Gastroesophageal sphincter (tissue), 3 donors: ENCODE results near the gene RFX3.

Experiments
- EP300 ChIP-seq: sonication (generic); formaldehyde crosslinking; IDR thresholded peaks from one replicate; pipeline ENCODE4 v1.6.1; 2017; ENCODE audit warnings: antibody characterized with exemption, mild to moderate bottlenecking
- POLR2A ChIP-seq, 2 donors: fragments of 450-650 bp; IDR thresholded peaks; one replicate each; pipeline ENCODE4 v1.6.1; 2017; ENCODE audit warnings: antibody characterized with exemption in 2 of 2, mild to moderate bottlenecking in 2 of 2, moderate library complexity in 1 of 2
- TF ChIP-seq, protein P1 (sequence below), 4 experiments: fragments of 200-600 bp in 2 of 4; fragments of 450-650 bp in 2 of 4; sonication (generic) in 1 of 4; IDR thresholded peaks; one replicate each; pipeline ENCODE4 v1.5.1; 2017 to 2019; ENCODE audit warnings: antibody characterized with exemption in 4 of 4, mild to moderate bottlenecking in 2 of 4, moderate library complexity in 2 of 4

DNA sequence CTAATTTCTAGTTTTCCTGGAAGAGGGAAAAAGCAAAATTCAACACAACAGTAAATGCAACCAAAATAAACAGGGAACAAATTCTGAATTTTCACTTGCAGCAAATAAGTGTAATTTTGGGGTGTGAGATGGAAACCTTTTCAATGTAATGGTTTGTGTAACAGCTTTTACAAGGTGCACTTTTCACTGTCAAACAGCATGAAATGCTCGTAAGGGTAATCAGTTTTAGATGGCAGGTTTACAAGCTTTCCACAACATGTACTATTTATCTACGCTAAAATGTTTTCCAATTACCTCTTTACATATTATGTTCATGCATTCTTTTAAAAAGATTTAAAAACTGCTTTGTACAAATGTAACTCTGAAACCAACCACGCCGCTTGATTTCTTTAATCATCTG, 115.3 kb downstream of the RFX3 start:
- TF ChIP-seq, protein P1, sequence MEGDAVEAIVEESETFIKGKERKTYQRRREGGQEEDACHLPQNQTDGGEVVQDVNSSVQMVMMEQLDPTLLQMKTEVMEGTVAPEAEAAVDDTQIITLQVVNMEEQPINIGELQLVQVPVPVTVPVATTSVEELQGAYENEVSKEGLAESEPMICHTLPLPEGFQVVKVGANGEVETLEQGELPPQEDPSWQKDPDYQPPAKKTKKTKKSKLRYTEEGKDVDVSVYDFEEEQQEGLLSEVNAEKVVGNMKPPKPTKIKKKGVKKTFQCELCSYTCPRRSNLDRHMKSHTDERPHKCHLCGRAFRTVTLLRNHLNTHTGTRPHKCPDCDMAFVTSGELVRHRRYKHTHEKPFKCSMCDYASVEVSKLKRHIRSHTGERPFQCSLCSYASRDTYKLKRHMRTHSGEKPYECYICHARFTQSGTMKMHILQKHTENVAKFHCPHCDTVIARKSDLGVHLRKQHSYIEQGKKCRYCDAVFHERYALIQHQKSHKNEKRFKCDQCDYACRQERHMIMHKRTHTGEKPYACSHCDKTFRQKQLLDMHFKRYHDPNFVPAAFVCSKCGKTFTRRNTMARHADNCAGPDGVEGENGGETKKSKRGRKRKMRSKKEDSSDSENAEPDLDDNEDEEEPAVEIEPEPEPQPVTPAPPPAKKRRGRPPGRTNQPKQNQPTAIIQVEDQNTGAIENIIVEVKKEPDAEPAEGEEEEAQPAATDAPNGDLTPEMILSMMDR (IDR thresholded peaks at IDR 0.05): no peak
- no peak for TF ChIP-seq POLR2A (IDR thresholded peaks at IDR 0.05)
- TF ChIP-seq EP300: no peak
